ENCODE data around the gene INTS13. TPM values are rescaled to one million over a fixed set of nuclear protein-coding genes. Genes with fewer than 3 reads are reported as not detected.
"Not testable (repeated sequence)": the region's sequence is repeated elsewhere in the genome, so short reads cannot be mapped to it uniquely, and the experiment has no call there.

INTS13 gene
- total RNA-seq, 1 experiment from 2014 or later: 67.8 TPM

DNA sequence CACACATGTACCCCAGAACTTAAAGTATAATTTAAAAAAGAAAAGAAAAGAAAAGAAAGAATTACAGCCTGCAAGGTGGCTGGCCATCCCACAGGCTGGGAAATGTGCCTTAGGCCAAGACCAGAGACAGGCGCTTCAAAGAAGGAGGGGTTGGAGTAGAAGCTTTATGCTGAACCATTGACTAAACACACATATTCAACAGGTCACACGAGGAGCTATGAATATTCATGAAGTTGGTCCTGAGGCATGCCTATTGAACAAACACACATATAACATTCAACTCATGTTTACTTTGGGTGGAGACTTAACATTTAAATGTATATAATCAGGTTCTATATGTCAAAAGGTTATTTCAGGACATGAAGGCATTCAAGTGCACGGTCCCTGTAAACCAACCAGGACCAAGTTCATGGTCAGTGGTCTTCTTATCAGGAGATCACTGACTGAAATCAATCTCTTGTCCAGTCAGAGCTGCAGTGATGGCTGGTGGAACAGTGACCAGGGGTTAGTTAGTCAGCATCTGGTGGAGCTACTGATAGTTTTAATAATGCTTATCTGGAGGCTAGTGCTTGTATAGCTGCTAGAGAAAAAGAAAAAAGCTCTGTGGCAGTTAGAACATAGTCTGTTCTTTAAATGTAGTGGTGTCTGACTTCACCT, 69.2 kb downstream of the INTS13 start:
- TF ChIP-seq, protein P1, sequence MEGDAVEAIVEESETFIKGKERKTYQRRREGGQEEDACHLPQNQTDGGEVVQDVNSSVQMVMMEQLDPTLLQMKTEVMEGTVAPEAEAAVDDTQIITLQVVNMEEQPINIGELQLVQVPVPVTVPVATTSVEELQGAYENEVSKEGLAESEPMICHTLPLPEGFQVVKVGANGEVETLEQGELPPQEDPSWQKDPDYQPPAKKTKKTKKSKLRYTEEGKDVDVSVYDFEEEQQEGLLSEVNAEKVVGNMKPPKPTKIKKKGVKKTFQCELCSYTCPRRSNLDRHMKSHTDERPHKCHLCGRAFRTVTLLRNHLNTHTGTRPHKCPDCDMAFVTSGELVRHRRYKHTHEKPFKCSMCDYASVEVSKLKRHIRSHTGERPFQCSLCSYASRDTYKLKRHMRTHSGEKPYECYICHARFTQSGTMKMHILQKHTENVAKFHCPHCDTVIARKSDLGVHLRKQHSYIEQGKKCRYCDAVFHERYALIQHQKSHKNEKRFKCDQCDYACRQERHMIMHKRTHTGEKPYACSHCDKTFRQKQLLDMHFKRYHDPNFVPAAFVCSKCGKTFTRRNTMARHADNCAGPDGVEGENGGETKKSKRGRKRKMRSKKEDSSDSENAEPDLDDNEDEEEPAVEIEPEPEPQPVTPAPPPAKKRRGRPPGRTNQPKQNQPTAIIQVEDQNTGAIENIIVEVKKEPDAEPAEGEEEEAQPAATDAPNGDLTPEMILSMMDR (IDR thresholded peaks at IDR 0.05; ENCODE audit: unreplicated experiment): no peak
- ChIA-PET POLR2A (no interaction called here), CTCF (interaction anchor here (0.6 to 3.9 kb wide), 6 partner anchors 9 to 22 kb away, joined by 3 to 33 read pairs (median 4); no protein-coding TSS in a partner anchor)
- intact Hi-C loops (cut with micrococcal nuclease): no loop called here
- H3K4me1 Mint-ChIP-seq (ENCODE audit: insufficient read depth, unreplicated experiment): peaks cover 16% of the 10 kb centered on the region
- H3K27ac Mint-ChIP-seq (ENCODE audit: low read depth, unreplicated experiment): no peak overlapping the region
- no TSS peak for BruUV-seq (replicated peaks)
- no peaks in the 10 kb centered on the region for H3K9me3 Mint-ChIP-seq (ENCODE audit: unreplicated experiment)
- no peaks in the 10 kb centered on the region for H3K27me3 Mint-ChIP-seq (ENCODE audit: insufficient read depth, unreplicated experiment)
- no peak overlapping the region for H3K4me3 Mint-ChIP-seq (ENCODE audit: unreplicated experiment)
- no peak for DNase-seq (ENCODE audit: unreplicated experiment)
- no peaks in the 10 kb centered on the region for H3K36me3 Mint-ChIP-seq (ENCODE audit: insufficient read depth, unreplicated experiment)

DNA sequence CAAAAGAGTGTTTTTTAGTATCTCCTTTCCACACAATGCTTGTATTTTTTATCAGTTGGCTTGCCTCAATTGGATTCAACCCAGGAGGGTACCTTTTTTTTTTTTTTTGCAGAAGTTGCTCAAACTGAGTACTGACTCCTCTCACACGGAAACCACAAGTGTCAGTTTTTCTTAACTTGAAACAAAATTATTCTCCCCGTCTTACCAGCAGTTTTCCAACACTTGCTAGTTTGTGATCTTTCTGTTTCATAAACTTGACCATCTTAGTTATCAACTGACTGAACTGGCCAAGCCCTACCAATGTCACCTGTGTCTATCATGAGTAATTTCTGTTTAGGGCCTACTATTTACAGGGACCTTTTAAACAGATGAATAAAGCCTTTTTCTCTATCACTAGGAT, 70.7 kb downstream of the INTS13 start:
- TF ChIP-seq, protein P1 (IDR thresholded peaks at IDR 0.05; ENCODE audit: unreplicated experiment): no peak
- intact Hi-C loops (cut with micrococcal nuclease): no loop called here
- Mint-ChIP-seq H3K27me3 (ENCODE audit: insufficient read depth, unreplicated experiment) (no peaks in the 10 kb centered on the region), H3K4me3 (ENCODE audit: unreplicated experiment) (no peak overlapping the region), H3K27ac (ENCODE audit: low read depth, unreplicated experiment) (no peak overlapping the region), H3K4me1 (ENCODE audit: insufficient read depth, unreplicated experiment) (peaks cover 16% of the 10 kb centered on the region), H3K36me3 (ENCODE audit: insufficient read depth, unreplicated experiment) (no peaks in the 10 kb centered on the region), H3K9me3 (ENCODE audit: unreplicated experiment) (no peaks in the 10 kb centered on the region)
- CTCF ChIA-PET: interaction anchor here (0.6 to 1.2 kb wide), 4 partner anchors 16 to 34 kb away, joined by 3 to 14 read pairs (median 4); no protein-coding TSS in a partner anchor
- no TSS peak for BruUV-seq (replicated peaks)
- no peak for DNase-seq (ENCODE audit: unreplicated experiment)
- POLR2A ChIA-PET: interaction anchor here (1.0 kb wide), 1 partner anchor 34 kb away, joined by 3 read pairs; the partner anchor contains the start of gene ITPR2

DNA sequence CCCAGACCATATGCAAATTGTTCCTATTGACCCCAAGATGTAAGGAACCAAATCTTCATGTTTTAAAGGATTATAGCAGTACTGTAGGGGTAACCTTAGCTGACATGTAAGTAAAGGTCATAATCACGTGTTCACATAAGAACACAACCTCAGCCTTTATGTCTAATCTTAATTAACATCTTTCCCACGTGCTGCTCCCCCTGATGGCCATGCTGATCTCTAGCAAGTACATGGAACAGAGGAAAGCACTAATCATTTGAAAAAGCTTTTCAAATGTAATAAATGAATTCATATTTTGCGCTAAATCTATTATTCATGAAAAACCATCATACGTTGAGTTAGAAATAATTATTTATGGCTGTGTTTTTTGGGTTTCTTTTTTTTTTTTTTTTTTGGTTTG, 74.3 kb downstream of the INTS13 start:
- Mint-ChIP-seq H3K27ac (ENCODE audit: low read depth, unreplicated experiment) (no peak overlapping the region), H3K27me3 (ENCODE audit: insufficient read depth, unreplicated experiment) (no peaks in the 10 kb centered on the region), H3K4me3 (ENCODE audit: unreplicated experiment) (no peak overlapping the region), H3K36me3 (ENCODE audit: insufficient read depth, unreplicated experiment) (no peaks in the 10 kb centered on the region), H3K9me3 (ENCODE audit: unreplicated experiment) (no peaks in the 10 kb centered on the region), H3K4me1 (ENCODE audit: insufficient read depth, unreplicated experiment) (no peaks in the 10 kb centered on the region)
- no TSS peak for BruUV-seq (replicated peaks)
- DNase-seq (ENCODE audit: unreplicated experiment): peak; percentile 11
- TF ChIP-seq, protein P1 (IDR thresholded peaks at IDR 0.05; ENCODE audit: unreplicated experiment): peak; percentile 11
- POLR2A ChIA-PET: interaction anchor here (0.5 to 1.6 kb wide), 2 partner anchors 21 to 1031 kb away, joined by 3 to 4 read pairs; no protein-coding TSS in a partner anchor
- CTCF ChIA-PET: interaction anchor here (0.6 to 2.0 kb wide), 11 partner anchors 8 to 1023 kb away, joined by 3 to 9 read pairs (median 4); no protein-coding TSS in a partner anchor
- intact Hi-C loops (cut with micrococcal nuclease): no loop called here

DNA sequence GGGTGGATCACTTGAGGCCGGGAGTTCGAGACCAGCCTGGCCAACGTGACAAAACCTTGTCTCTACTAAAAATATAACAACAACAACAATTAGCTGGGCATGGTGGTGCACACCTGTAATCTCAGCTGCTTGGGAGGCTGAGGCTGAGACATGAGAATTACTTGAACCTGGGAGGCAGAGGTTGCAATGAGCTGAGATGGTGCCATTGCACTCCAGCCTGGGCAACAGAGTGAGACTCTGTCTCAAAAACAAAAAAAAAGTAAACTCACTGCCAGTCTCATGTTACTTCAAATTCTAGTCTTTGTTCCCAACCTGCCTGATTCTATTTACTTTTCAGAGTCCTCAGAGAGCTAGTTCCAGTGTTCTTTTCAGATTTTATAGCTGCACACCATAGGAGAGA, 75.0 kb downstream of the INTS13 start:
- intact Hi-C loops (cut with micrococcal nuclease): not testable (repeated sequence)
- CTCF ChIA-PET: interaction anchor here (0.6 to 2.0 kb wide), 9 partner anchors 9 to 118 kb away, joined by 3 to 9 read pairs (median 4); no protein-coding TSS in a partner anchor

More for the DNA sequence above, 75.0 kb downstream of the INTS13 start:
- DNase-seq (ENCODE audit: unreplicated experiment); H3K4me1 Mint-ChIP-seq (ENCODE audit: insufficient read depth, unreplicated experiment); H3K4me3 Mint-ChIP-seq (ENCODE audit: unreplicated experiment); H3K36me3 Mint-ChIP-seq (ENCODE audit: insufficient read depth, unreplicated experiment); BruUV-seq (replicated peaks); H3K27me3 Mint-ChIP-seq (ENCODE audit: insufficient read depth, unreplicated experiment); H3K27ac Mint-ChIP-seq (ENCODE audit: low read depth, unreplicated experiment); H3K9me3 Mint-ChIP-seq (ENCODE audit: unreplicated experiment): not testable (repeated sequence)
- POLR2A ChIA-PET: interaction anchor here (1.6 kb wide), 1 partner anchor 22 kb away, joined by 4 read pairs; no protein-coding TSS in a partner anchor
